PFSK-1 (cell line): ENCODE measurements around the gene SUSD6.

Experiments
- POLR2AphosphoS5 ChIP-seq: IDR thresholded peaks from 2 replicates; pipeline ENCODE4 v1.6.1; 2012; ENCODE audit warnings: low read depth, mild to moderate bottlenecking, control low read depth, low read length, moderate library complexity
- SIN3A ChIP-seq: IDR thresholded peaks from 2 replicates; pipeline ENCODE4 v1.6.1; 2012; ENCODE audit warnings: mild to moderate bottlenecking, low read length, moderate library complexity, borderline replicate concordance; ENCODE audit not compliant: insufficient read depth
- TAF1 ChIP-seq: IDR thresholded peaks from 2 replicates; pipeline ENCODE4 v1.6.1; 2012; ENCODE audit warnings: low read length, control low read depth, borderline replicate concordance; ENCODE audit not compliant: insufficient read depth
- TF ChIP-seq, protein P1 (sequence below), 2 experiments: IDR thresholded peaks; 2 replicates each; pipeline versions ENCODE4 v1.6.1 to v1.8.0; 2011 to 2012; ENCODE audit warnings: low read depth in 2 of 2, low read length in 2 of 2, control low read depth in 1 of 2, inconsistent platforms in 1 of 2, mild to moderate bottlenecking in 1 of 2, moderate library complexity in 1 of 2; ENCODE audit not compliant: insufficient read depth in 1 of 2

- no peak for TF ChIP-seq TAF1
- TF ChIP-seq POLR2AphosphoS5, result no peak
- TF ChIP-seq, protein P1, sequence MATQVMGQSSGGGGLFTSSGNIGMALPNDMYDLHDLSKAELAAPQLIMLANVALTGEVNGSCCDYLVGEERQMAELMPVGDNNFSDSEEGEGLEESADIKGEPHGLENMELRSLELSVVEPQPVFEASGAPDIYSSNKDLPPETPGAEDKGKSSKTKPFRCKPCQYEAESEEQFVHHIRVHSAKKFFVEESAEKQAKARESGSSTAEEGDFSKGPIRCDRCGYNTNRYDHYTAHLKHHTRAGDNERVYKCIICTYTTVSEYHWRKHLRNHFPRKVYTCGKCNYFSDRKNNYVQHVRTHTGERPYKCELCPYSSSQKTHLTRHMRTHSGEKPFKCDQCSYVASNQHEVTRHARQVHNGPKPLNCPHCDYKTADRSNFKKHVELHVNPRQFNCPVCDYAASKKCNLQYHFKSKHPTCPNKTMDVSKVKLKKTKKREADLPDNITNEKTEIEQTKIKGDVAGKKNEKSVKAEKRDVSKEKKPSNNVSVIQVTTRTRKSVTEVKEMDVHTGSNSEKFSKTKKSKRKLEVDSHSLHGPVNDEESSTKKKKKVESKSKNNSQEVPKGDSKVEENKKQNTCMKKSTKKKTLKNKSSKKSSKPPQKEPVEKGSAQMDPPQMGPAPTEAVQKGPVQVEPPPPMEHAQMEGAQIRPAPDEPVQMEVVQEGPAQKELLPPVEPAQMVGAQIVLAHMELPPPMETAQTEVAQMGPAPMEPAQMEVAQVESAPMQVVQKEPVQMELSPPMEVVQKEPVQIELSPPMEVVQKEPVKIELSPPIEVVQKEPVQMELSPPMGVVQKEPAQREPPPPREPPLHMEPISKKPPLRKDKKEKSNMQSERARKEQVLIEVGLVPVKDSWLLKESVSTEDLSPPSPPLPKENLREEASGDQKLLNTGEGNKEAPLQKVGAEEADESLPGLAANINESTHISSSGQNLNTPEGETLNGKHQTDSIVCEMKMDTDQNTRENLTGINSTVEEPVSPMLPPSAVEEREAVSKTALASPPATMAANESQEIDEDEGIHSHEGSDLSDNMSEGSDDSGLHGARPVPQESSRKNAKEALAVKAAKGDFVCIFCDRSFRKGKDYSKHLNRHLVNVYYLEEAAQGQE (IDR thresholded peaks at IDR 0.05; ENCODE audit: insufficient read depth in 1 of 2, low read depth in 2 of 2, low read length in 2 of 2), result no peak
- TF ChIP-seq SIN3A, result no peak
Observed at GRCh38 chr14:69630360-69630759, 19.0 kb downstream of the SUSD6 start.
